Hematopoietic multipotent progenitor cell treated with erythropoietin and hydrocortisone succinate and interleukin-3 and kit ligand, for 8 days (in vitro differentiated cells): ENCODE results near the gene HTR7.

Experiments
- DNase-seq: peaks from one replicate; pipeline ENCODE4 v3.0.0-alpha.2; 2015

HTR7 gene

GRCh38 chr10:90732581-90732980, 125.3 kb downstream of the HTR7 start:
- DNase-seq = no peak

GRCh38 chr10:90723416-90724068, 134.3 kb downstream of the HTR7 start:
- no peak for DNase-seq

- no peak for DNase-seq
These were observed 135.0 kb downstream of the HTR7 start for GRCh38 chr10:90722832-90723231.

GRCh38 chr10:90718182-90718581, 139.7 kb downstream of the HTR7 start:
- DNase-seq = no peak

- DNase-seq = no peak
These were observed 145.3 kb downstream of the HTR7 start for GRCh38 chr10:90712529-90712928.

GRCh38 chr10:90709727-90710126, 148.1 kb downstream of the HTR7 start:
- no peak for DNase-seq

GRCh38 chr10:90707657-90708056, 150.2 kb downstream of the HTR7 start:
- no peak for DNase-seq

GRCh38 chr10:90701428-90701827, 156.4 kb downstream of the HTR7 start:
- no peak for DNase-seq

- no peak for DNase-seq
These were observed 161.7 kb downstream of the HTR7 start for GRCh38 chr10:90695915-90696676.
